Nephron (organoid): ENCODE measurements around the gene ADAMTS14.

Experiments used
- H3K27ac Mint-ChIP-seq, 3 experiments: 2 replicates each; pipeline ENCODE4 v1.8.0; 2020; ENCODE audit warnings: mixed read lengths in 3 of 3, mild to moderate bottlenecking in 2 of 3, moderate library complexity in 1 of 3
- H3K27me3 Mint-ChIP-seq: 2 replicates; pipeline ENCODE4 v1.8.0; 2021; ENCODE audit warnings: low read depth, mild to moderate bottlenecking, moderate library complexity, mixed read lengths
- H3K36me3 Mint-ChIP-seq: 2 replicates; pipeline ENCODE4 v1.8.0; 2020; ENCODE audit warnings: low read depth, mixed read lengths
- H3K4me1 Mint-ChIP-seq: 2 replicates; pipeline ENCODE4 v1.8.0; 2020; ENCODE audit warnings: mixed read lengths
- H3K4me3 Mint-ChIP-seq, 3 experiments: 2 replicates each; pipeline ENCODE4 v1.8.0; 2020; ENCODE audit warnings: mild to moderate bottlenecking in 3 of 3, mixed read lengths in 3 of 3, moderate library complexity in 2 of 3
- H3K9me3 Mint-ChIP-seq: 2 replicates; pipeline ENCODE4 v1.8.0; 2020; ENCODE audit warnings: mixed read lengths
- CTCF ChIP-seq, 3 experiments: fragments of 200-600 bp; sonication (generic); IDR thresholded peaks; one replicate each; pipeline ENCODE4 v1.5.0; 2021; ENCODE audit warnings: antibody characterized with exemption in 3 of 3; ENCODE audit not compliant: unreplicated experiment in 3 of 3

Gene ADAMTS14

GRCh38 chr10:70784016-70784415 is 111.7 kb downstream of the ADAMTS14 start:
- H3K4me3 Mint-ChIP-seq = no peak overlapping the region
- H3K27ac Mint-ChIP-seq = no peak overlapping the region
- H3K36me3 Mint-ChIP-seq = no peaks in the 10 kb centered on the region
- no peak for TF ChIP-seq CTCF (IDR thresholded peaks at IDR 0.05; ENCODE audit: unreplicated experiment in 3 of 3)
- peaks cover 35% of the 10 kb centered on the region for H3K4me1 Mint-ChIP-seq
- peaks cover 6% of the 10 kb centered on the region for H3K27me3 Mint-ChIP-seq
- H3K9me3 Mint-ChIP-seq = no peaks in the 10 kb centered on the region

GRCh38 chr10:70784471-70784870 is 112.2 kb downstream of the ADAMTS14 start:
- Mint-ChIP-seq H3K27ac (no peak overlapping the region), H3K4me1 (peaks cover 33% of the 10 kb centered on the region), H3K36me3 (no peaks in the 10 kb centered on the region), H3K9me3 (no peaks in the 10 kb centered on the region), H3K27me3 (peaks cover 6% of the 10 kb centered on the region), H3K4me3 (no peak overlapping the region)
- no peak for TF ChIP-seq CTCF (IDR thresholded peaks at IDR 0.05; ENCODE audit: unreplicated experiment in 3 of 3)

GRCh38 chr10:70785190-70785589 is 112.9 kb downstream of the ADAMTS14 start, which contains the start of gene TBATA:
TSS of gene TBATA (minus strand) at chr10:70785377. CDS start at chr10:70783379, 1,998 bp downstream.
- no peak for TF ChIP-seq CTCF (IDR thresholded peaks at IDR 0.05; ENCODE audit: unreplicated experiment in 3 of 3)
- Mint-ChIP-seq H3K4me1 (peaks cover 33% of the 10 kb centered on the region), H3K9me3 (no peaks in the 10 kb centered on the region), H3K4me3 (no peak within 1 kb of the TSS), H3K27ac (no peak within 1 kb of the TSS), H3K36me3 (no peaks in the 10 kb centered on the region), H3K27me3 (peaks cover 6% of the 10 kb centered on the region)

- Mint-ChIP-seq H3K36me3 (no peaks in the 10 kb centered on the region), H3K4me1 (peaks cover 38% of the 10 kb centered on the region), H3K27me3 (peaks cover 8% of the 10 kb centered on the region), H3K27ac (peak overlapping the region; percentile 38 to 59 (median 43)), H3K9me3 (no peaks in the 10 kb centered on the region), H3K4me3 (no peak overlapping the region)
- no peak for TF ChIP-seq CTCF (IDR thresholded peaks at IDR 0.05; ENCODE audit: unreplicated experiment in 3 of 3)
These were observed 114.6 kb downstream of the ADAMTS14 start for GRCh38 chr10:70786799-70787415.

GRCh38 chr10:70791386-70792039 is 119.2 kb downstream of the ADAMTS14 start:
- no peak for TF ChIP-seq CTCF (IDR thresholded peaks at IDR 0.05; ENCODE audit: unreplicated experiment in 3 of 3)
- H3K4me1 Mint-ChIP-seq = peaks cover 19% of the 10 kb centered on the region
- H3K27me3 Mint-ChIP-seq = peaks cover 3% of the 10 kb centered on the region
- H3K9me3 Mint-ChIP-seq = peaks cover 2% of the 10 kb centered on the region
- no peaks in the 10 kb centered on the region for H3K36me3 Mint-ChIP-seq
- H3K4me3 Mint-ChIP-seq = no peak overlapping the region
- no peak overlapping the region for H3K27ac Mint-ChIP-seq

GRCh38 chr10:70795613-70796012 is 123.3 kb downstream of the ADAMTS14 start:
- TF ChIP-seq CTCF (IDR thresholded peaks at IDR 0.05; ENCODE audit: unreplicated experiment in 3 of 3) = no peak
- Mint-ChIP-seq H3K9me3 (peaks cover 14% of the 10 kb centered on the region), H3K27ac (no peak overlapping the region), H3K4me1 (peaks cover 9% of the 10 kb centered on the region), H3K36me3 (no peaks in the 10 kb centered on the region), H3K27me3 (peaks cover 3% of the 10 kb centered on the region), H3K4me3 (no peak overlapping the region)
